GM19467 (cell line): ENCODE data around the gene CCN5.

ENCODE experiments used
- ATAC-seq: cut with Tn5 transposase; IDR thresholded peaks from one replicate; pipeline ENCODE4 v1.9.1; 2021; ENCODE audit warnings: mild to moderate bottlenecking, moderate library complexity; ENCODE audit not compliant: unreplicated experiment

Gene CCN5

DNA sequence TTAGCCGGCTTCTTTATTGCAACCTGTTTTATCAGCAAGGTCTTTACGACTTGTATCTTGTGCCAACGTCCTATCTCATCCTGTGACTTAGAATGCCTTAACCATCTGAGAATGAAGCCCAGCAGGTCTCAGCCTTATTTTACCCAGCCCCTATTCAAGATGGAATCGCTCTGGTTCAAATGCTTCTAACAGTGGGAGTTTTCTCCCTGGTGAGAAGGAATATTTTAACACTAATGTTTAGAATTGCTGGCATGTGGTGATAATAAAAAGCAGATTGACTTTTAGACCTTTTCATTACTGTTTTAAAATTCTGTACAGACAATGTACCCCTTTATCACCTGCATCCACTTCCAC, 20.6 kb downstream of the CCN5 start:
- ATAC-seq: no peak

DNA sequence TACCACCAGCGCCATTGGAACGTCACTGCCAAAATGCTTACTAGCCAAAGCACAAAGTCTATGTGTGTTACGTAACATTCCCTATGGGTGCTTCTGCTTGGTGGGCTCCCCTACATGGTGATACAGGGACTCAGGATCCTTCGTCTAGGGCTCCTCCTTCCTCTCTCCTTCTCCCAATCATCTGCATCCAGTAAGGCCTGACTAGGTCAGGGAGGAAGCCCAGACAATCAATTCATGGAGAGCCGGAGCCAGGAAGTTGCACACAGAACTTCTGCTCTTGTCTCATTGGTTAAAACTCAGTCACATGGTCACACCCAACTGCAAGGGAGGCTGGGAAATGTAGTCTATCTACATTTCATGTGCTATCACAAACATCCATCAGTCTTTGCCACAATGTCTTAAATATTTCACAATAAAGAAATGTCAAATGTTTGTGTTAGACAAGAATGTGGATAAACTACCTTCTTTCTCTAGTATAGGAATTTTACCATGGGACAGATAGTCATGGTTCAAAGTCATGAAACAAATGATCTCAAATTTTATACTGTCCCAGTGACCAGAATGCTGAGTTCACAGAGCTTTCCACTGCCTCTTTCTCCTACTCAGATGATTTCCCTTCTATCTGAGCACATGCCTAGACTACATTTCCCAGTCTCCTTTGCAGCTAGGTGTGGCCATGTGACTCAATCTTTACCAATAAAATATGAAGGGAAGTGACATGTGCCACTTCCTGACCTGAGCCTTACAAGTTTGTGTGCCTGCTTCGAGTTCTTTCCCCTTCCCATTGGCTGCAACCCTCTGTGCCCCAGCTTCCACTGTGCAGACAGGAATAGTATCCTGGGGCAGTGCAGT, 21.2 kb downstream of the CCN5 start:
- no peak for ATAC-seq

DNA sequence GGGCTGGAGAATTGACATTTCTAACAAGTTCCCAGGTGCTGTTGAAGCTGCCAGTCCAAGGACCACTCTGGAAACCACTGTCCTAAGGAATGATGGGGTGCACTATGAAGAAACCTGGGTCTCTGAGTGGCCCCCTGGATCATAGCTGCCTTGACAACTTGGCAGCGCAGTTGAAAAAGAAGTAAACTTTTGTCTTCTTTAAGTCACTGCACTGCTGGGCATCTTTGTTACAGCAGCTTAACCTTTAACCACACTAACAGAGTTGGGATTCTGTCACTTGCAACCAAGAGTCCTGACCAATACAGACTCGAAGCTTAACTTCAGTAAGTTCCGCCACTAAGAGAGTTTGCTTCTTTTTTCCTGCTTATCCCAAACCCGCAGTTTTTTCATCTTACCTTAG, 21.9 kb downstream of the CCN5 start:
- ATAC-seq: no peak

DNA sequence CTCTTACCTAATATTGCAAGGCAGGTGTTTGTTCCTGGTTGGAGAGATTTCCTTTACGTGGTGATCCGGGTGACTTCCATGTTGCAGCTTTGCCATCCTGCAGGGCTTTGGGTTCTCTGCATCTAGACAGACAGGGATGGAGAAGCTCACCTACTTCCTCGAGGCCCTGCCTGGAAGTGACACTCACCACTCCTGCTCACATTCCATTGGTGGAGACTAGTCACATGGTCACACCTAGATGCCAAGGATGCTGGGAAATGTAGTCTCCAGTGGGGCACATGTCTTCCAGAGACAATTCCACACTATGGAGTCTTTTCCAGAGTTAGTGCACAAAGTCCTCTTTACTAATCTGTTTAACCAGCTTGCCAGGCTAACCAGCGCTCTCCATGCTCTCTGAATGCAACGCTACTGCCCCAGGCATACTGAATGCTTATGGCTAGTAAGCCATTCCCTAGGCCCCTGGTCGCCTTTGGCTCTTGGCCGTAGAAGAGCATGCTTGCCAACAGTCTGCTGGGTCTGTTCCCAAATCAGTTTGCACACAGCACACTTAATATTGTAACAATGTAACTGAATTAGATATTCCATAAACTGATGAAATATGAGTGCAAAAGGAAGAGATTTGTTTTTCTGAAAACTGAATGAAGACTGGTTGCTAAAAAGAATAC, 23.8 kb downstream of the CCN5 start:
- no peak for ATAC-seq

DNA sequence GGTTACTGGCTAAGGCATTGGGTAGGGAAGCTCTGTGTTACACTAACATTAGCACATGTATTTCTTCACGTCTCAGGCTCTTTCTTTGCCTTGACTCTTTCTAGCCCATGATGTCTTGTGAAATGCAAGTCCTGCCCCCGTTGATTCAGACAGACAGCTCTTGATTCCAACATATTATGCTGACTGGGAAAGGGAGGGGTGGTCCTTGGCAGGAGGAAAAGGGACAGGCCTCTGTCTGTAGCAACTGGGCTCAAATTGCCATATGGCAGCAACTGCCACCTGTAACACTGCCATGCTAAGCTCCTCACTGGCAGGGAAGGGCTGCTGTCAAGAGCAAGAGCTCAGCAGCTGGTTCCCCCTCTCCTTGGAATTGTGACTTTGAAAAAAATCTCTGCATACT, 24.8 kb downstream of the CCN5 start:
- ATAC-seq: no peak

DNA sequence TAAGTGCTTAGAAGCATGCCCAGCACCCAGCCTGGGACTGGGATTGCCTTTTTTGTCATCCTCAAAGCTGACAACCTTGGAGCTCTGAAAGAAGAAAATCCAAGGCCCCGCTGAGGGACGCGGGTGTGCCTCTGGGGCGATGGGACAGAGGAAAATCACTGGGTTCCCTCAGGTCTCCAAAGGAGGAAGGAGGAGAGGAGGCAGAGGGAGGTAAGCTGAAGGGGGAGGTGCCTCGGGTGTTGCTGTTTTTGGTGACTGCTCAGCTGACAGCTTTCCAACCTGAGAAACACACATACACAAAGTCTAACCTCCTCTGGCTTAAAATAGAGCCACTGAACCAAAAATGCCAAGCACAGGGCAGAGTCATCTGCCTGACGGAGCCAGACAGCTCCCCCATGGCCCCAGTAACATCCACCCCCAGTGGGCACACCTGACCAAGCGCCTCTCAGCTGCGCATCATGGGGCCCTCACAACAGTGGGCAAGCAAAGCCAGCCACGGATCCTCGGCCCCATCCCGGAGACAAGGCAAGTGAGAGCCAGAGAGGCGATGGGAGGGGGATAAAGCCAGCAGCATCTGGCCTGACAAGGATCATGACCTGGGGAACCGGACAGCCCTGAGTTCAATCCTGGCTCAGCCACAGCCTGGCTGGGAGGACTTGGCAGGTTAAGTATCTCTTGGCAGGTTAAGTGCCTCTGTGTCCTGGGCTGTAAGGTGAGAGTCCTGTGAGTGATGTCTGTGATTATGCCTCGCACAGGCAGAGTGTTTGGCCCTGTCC, 27.3 kb downstream of the CCN5 start:
- no peak for ATAC-seq

DNA sequence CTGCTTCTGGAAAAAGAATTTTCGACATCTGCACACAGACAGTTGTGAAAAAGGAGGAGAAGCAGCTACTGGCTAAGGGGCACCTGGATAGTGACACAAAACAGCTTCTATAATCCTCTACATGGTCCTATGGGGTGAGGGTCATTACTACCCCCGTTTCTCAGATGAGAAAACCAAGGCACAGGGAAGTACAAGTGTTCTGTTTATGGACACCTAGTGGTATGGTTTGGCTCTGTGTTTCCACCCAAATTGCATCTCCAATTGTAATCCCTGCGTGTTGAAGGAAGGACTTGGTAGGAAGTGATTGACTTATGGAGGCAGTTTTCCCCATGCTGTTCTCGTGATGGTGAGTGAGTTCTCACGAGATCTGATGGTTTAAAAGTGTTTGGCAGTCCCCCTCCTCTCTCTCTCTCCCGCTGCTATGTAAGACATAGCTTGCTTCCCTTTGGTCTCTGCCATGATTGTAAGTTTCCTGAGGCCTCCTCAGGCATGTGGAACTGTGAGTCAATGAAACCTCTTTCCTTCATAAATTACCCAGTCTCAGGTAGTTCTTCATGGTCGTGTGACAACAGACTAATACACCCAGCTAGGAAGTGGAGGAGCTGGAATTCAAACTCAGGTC, 28.0 kb downstream of the CCN5 start:
- no peak for ATAC-seq

DNA sequence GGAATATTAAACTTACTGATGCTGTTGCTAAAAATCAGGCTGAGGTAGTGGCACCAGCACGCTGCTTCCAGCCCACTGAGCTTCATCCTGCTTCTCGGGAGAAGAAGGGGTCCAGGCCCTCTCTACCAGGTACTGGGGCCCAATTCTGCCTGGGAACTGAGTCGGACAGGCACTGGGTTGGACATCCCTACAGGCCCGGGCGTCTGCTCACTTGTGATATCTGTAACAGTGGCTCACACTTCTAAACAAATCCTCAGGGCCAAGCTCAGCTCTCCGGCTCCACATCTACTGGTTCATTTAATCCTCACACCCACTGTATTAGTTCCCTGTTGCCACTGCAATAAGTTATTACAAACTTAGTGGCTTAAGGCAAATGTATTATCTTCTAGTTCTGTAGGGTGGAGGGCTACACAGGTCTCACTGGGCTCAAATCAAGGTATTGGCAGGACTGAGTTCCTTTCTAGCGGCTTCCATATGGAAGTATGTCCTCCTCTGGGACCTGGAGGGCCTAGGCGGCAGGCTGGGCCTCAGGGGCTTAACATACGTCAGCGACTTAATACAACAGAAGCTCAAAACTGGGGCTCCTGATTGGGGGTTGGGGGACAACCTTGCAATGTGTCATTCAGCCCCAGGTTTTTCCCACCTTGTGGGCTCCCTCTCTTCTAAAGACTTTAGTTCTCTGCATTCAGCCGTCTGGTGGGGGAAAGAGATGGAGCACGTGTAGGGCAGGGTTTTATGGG, 28.9 kb downstream of the CCN5 start:
- ATAC-seq: no peak

DNA sequence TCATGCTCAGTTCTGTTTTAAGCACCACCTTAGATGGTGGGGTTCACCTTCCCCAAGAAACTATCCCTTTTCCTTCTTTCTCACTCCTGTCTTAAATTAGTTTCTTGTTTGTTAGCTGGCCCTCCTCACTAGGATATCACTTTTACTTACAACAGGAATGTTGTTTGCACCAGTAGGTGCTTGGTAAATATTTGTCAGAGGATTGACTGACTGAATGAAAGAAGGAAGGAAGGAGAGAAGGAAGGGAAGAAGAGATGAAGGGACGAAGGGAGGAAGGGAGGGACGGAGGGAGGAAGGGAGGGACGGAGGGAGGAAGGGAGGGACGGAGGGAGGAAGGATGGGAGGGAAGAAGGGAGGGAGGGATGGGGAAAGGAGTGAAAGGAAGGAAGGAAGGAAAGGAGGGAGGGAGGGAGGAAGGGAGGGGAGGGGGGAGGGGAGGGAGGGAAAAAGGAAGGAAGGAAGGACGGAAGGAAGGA, 30.0 kb downstream of the CCN5 start:
- no peak for ATAC-seq

DNA sequence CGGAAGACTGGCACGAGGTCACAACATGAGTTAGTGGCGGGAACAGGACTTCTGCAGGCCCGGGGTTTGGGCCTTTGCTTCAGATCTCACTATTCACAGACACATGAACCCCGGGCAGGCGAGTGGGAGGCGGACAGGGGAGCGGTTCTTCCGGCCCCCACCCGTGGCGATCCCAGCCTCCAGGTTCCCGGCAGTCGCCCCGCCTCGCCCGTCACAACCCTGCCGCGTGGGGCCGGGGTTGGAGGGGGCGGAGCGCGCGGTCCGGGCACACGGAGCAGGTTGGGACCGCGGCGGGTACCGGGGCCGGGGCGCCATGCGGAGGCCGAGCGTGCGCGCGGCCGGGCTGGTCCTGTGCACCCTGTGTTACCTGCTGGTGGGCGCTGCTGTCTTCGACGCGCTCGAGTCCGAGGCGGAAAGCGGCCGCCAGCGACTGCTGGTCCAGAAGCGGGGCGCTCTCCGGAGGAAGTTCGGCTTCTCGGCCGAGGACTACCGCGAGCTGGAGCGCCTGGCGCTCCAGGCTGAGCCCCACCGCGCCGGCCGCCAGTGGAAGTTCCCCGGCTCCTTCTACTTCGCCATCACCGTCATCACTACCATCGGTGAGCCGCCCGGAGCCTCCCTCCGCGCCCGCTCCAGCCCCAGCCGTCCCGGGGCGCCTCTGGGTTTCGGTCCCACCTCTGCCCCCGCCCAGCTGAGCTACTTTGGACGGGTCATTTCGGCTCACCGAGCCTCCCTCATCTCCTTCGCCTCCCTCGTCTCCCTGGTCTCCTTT, 30.6 kb downstream of the CCN5 start, which contains the start of gene KCNK15:
Gene KCNK15, plus strand, starts transcription at position 268 of the 769 bp plus-strand sequence. Its CDS starts 46 bp downstream, at position 314.
- no peak for ATAC-seq

DNA sequence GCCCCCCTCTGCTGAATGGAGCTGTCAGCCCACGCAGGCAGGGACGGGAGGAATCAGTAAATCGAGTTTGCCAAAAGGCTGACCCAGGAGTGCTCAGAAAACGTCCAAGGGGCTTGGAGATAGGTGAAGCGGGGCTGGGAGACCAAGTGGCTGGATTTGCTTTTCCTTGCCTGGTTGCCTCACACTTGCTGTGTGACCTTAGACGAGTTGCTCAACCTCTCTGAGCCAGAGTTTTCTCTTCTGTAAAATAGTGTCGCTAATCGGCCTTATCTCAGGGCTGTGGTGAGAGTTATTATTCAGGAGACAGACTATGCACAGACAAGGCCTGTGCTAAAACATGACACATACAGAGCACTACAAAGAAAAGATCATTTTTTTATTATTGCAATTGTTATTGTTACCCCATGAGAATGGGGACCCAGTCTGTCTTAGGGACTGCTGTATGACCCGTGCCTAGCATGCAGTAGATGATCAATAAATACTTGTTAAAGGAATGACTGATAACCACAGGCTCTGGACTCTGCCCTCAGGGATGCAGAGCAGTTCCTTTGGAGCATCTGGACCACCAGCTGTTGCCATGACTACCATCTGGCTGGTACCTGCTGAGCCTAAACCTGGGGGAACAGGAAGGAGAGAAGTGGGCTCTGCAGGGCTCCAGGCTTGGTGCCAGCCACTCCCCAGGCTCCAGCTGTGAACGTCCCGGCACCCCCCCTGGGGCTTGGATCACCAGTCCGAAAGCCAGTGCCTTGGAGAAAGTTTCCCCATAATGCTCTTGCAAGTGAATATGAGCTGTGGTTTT, 31.4 kb downstream of the CCN5 start:
- ATAC-seq: no peak

DNA sequence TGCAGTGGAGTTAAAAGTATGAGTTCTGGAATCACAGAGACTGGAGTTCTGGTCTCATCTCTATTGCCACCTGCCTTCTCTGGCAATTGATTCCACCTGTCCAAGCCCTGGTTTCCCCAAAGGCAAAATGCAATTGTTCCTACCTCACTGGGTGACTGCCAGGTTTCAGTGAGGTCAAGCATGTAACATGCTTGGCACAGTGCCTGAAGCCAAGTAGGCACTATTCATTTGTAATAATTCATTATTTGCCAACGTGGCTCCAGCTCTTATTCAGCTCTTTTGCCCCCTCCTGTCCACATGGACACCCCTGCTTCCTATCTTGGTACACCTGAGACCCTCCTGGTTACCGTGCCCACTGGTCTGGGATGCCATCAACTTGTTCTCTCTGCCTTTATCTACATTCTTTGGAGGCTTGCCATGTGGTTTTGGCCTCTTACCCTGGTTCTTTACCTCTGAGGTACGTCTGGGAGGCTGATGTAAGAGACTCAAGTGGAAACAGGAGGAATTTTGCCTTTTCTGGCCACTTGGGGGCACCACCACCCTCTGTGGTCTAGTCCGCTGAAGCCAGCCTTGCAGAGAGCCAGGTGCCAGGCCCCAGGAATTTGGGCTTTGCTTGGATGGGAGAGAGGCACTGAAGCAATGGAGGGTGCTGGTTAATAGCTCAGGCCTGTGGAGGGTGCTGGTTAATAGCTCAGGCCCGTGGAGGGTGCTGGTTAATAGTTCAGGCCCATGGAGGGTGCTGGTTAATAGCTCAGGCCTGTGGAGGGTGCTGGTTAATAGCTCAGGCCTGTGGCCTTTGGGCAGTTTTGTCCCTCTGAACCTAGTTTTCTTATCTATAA, 32.2 kb downstream of the CCN5 start:
- no peak for ATAC-seq

DNA sequence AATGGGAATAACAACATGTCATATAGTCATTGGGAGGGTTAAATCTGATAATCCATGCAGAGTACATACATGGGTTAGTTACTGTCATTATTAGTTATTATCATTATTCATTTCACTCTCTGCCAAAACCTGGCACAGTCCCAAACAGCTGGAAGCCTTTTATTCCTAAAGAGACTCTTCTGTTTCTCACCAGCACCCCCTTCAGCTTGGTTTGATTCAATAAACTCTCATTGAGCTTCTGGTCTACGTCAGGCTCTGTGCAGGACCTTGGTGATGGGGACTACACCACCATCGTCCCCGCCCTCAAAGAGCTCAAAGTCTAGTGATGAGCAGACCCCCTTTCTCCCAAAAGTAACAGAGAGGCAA, 32.8 kb downstream of the CCN5 start:
- no peak for ATAC-seq

DNA sequence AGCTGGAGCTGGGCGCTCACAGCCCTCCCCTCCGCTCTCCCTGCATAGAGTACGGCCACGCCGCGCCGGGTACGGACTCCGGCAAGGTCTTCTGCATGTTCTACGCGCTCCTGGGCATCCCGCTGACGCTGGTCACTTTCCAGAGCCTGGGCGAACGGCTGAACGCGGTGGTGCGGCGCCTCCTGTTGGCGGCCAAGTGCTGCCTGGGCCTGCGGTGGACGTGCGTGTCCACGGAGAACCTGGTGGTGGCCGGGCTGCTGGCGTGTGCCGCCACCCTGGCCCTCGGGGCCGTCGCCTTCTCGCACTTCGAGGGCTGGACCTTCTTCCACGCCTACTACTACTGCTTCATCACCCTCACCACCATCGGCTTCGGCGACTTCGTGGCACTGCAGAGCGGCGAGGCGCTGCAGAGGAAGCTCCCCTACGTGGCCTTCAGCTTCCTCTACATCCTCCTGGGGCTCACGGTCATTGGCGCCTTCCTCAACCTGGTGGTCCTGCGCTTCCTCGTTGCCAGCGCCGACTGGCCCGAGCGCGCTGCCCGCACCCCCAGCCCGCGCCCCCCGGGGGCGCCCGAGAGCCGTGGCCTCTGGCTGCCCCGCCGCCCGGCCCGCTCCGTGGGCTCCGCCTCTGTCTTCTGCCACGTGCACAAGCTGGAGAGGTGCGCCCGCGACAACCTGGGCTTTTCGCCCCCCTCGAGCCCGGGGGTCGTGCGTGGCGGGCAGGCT, 35.1 kb downstream of the CCN5 start:
- no peak for ATAC-seq

DNA sequence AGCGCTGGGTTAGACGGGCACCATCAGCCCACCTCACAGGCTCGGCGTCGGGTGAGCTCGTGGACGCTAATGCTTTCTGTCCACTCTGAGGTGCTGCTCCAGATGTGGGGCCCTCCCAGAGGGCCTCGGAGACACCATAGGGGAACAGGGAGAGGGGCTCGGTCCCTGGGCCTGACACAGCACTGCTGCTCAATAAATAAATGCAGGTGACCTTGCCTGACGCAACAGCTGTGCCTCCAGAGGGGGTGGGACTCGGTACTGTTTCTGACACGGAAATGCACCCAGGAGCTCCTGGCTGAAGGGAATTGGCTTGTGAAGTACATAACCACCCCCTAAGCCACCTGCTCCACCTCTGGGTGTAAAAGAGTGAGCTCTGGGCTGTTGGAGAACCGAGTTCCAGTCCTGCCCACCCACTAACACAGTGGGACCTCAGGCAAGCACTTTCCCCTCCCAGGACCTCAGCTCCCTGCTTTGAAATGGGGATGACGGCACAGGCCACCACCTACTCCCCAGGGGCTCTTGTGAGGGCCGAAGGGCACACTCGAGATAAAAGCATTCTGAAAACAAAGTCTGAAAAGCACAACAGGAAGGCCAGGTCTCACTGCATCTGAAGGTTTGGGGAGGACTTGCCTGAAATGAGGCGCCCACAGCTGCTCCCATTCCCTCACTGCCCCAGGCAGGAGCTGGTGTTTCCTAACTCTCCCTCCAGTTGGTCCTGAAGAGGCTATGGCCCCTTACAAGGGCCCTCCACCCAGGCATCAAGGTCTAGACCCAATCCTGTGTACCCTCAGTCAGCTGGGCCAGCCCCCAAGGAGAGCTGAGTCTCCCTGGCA, 37.1 kb downstream of the CCN5 start:
- no peak for ATAC-seq

DNA sequence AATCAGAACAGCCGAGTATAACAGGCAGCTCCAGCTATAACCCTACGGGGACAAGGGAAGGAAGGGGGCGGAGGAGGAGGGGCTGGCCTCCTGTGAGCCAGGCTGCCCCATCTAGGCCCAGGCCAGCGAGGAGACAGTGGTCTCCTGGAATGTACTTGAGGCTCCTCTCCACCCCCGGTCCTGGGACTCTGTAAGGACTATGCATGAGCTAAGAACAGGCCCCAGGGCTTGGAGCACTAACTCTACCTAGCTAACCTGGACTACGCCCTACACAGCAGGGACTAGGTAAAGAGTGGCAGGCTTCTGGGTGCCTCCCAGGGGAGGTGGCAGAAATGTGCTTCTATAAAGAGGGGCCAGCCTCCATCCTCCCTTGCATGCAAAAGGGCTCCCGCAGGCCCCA, 39.4 kb downstream of the CCN5 start:
- ATAC-seq: no peak
